HepG2 (cell line): ENCODE results near the gene TLE5. TPM values are rescaled to one million over a fixed set of nuclear protein-coding genes. Genes with fewer than 3 reads are reported as not detected.

Source experiments
- CEBPG ChIP-seq: IDR thresholded peaks from 2 replicates; pipeline ENCODE4 v1.6.1; 2016
- CTCF ChIP-seq: sonication (generic); formaldehyde crosslinking; IDR thresholded peaks from 2 replicates; pipeline ENCODE4 v1.5.0; 2020; ENCODE audit warnings: mild to moderate bottlenecking, missing genetic modification reagents, moderate library complexity
- DRAP1 ChIP-seq: IDR thresholded peaks from 2 replicates; pipeline ENCODE4 v1.6.1; 2016; ENCODE audit warnings: missing genetic modification reagents, missing compliant biosample characterization
- FOXK1 ChIP-seq: sonication (generic); formaldehyde crosslinking; IDR thresholded peaks from 2 replicates; pipeline ENCODE4 v1.4.0; 2020; ENCODE audit warnings: low read depth, missing genetic modification reagents, borderline replicate concordance
- GABPA ChIP-seq, 2 experiments: IDR thresholded peaks; 2 replicates each; pipeline ENCODE4 v1.6.1; 2011 to 2016; ENCODE audit warnings: low read depth in 2 of 2, low read length in 1 of 2, missing biosample characterization in 1 of 2, missing genetic modification characterization in 1 of 2
- HMGXB3 ChIP-seq: sonication (generic); formaldehyde crosslinking; IDR thresholded peaks from 2 replicates; pipeline ENCODE4 v1.4.0; 2020; ENCODE audit warnings: missing genetic modification reagents, borderline replicate concordance
- PAF1 ChIP-seq: IDR thresholded peaks from 2 replicates; pipeline ENCODE4 v1.6.1; 2016; ENCODE audit warnings: missing genetic modification reagents, missing compliant biosample characterization
- PHF8 ChIP-seq: sonication (generic); formaldehyde crosslinking; IDR thresholded peaks from 2 replicates; pipeline ENCODE4 v1.5.0; 2020; ENCODE audit warnings: missing genetic modification reagents
- RARA ChIP-seq: IDR thresholded peaks from 2 replicates; pipeline ENCODE4 v1.6.1; 2016; ENCODE audit warnings: missing genetic modification reagents, missing compliant biosample characterization
- RXRB ChIP-seq: IDR thresholded peaks from 2 replicates; pipeline ENCODE4 v1.6.1; 2016; ENCODE audit warnings: borderline replicate concordance, missing genetic modification reagents, missing compliant biosample characterization
- SCMH1 ChIP-seq: sonication (generic); formaldehyde crosslinking; IDR thresholded peaks from 2 replicates; pipeline ENCODE4 v1.9.0; 2021; ENCODE audit warnings: missing genetic modification reagents, mild to moderate bottlenecking, borderline replicate concordance
- SNAPC2 ChIP-seq: sonication (generic); formaldehyde crosslinking; IDR thresholded peaks from 2 replicates; pipeline ENCODE4 v1.8.1; 2022; ENCODE audit warnings: mild to moderate bottlenecking, missing genetic modification reagents
- TBX2 ChIP-seq: sonication (generic); formaldehyde crosslinking; IDR thresholded peaks from 2 replicates; pipeline ENCODE4 v1.5.0; 2020; ENCODE audit warnings: missing genetic modification reagents, mild to moderate bottlenecking, borderline replicate concordance
- YEATS4 ChIP-seq: sonication (generic); formaldehyde crosslinking; IDR thresholded peaks from 2 replicates; pipeline ENCODE4 v1.4.0; 2020; ENCODE audit warnings: missing genetic modification reagents, borderline replicate concordance
- ZBTB37 ChIP-seq: sonication (generic); formaldehyde crosslinking; IDR thresholded peaks from 2 replicates; pipeline ENCODE4 v1.4.0; 2020; ENCODE audit warnings: mild to moderate bottlenecking, missing genetic modification reagents
- ZEB1 ChIP-seq: IDR thresholded peaks from 2 replicates; pipeline ENCODE4 v1.6.1; 2012; ENCODE audit warnings: mild to moderate bottlenecking, low read depth, inconsistent platforms; ENCODE audit not compliant: insufficient replicate concordance
- ZNF124 ChIP-seq: sonication (generic); formaldehyde crosslinking; IDR thresholded peaks from 2 replicates; pipeline ENCODE4 v1.4.0; 2020; ENCODE audit warnings: missing genetic modification reagents
- ZNF251 ChIP-seq: sonication (generic); formaldehyde crosslinking; IDR thresholded peaks from 2 replicates; pipeline ENCODE4 v1.9.0; 2021; ENCODE audit warnings: mild to moderate bottlenecking, missing genetic modification reagents
- ZNF317 ChIP-seq: sonication (generic); formaldehyde crosslinking; IDR thresholded peaks from 2 replicates; pipeline ENCODE4 v1.5.0; 2020; ENCODE audit warnings: mild to moderate bottlenecking, missing genetic modification reagents
- ZNF350 ChIP-seq: sonication (generic); formaldehyde crosslinking; IDR thresholded peaks from 2 replicates; pipeline ENCODE4 v1.4.0; 2020; ENCODE audit warnings: mild to moderate bottlenecking, low read depth, missing genetic modification reagents, borderline replicate concordance
- ZNF496 ChIP-seq: sonication (generic); formaldehyde crosslinking; IDR thresholded peaks from 2 replicates; pipeline ENCODE4 v1.8.1; 2023; ENCODE audit warnings: mild to moderate bottlenecking, moderate library complexity, missing genetic modification reagents; ENCODE audit not compliant: insufficient replicate concordance
- ZNF614 ChIP-seq: IDR thresholded peaks from 2 replicates; pipeline ENCODE4 v1.6.1; 2018; ENCODE audit warnings: missing biosample characterization, missing genetic modification reagents, inconsistent platforms, borderline replicate concordance
- polyA plus RNA-seq, 8 experiments: library from polyadenylated mRNA; depleted of rRNA in 3 of 8; stranded (reverse) in 7 of 8; unstranded in 1 of 8; fragments of >200 nt; fragmentation: Illumina TruSeq in 4 of 8; extraction: Trizol in 4 of 8; gene quantifications; 2 replicates each; pipeline versions ENCODE4 v1.2.1 to v1.2.3, GENCODE V29; 2011 to 2016; ENCODE audit warnings: low read depth in 4 of 8, missing spikeins in 1 of 8, mixed read lengths in 1 of 8; ENCODE audit not compliant: insufficient read depth in 1 of 8
- total RNA-seq, 5 experiments: library from RNA; depleted of rRNA; stranded (reverse); fragments of >200 nt; fragmentation: Illumina TruSeq; extraction: Trizol; gene quantifications; 2 replicates each; pipeline ENCODE4 v1.2.3, GENCODE V29; 2016; ENCODE audit warnings: low read depth in 1 of 5

Gene TLE5
- total and polyA plus RNA-seq, 2 of the 13 experiments (the other 11 are each of a cell fraction or from before 2014, with no cell fraction given) = 62.8 to 189 TPM

GRCh38 chr19:3065675-3066357, 3.5 kb upstream of the TLE5 start (continued):
- TF ChIP-seq ZNF614 (CRISPR knock-in tag) = 0 out of 2 replicates have a peak, but pooled peaks have one; percentile 30
- TF ChIP-seq HMGXB3 = 0 out of 2 replicates have a peak, but pooled peaks have one; percentile 51
- no peak for TF ChIP-seq ZNF251 (CRISPR knock-in tag)
- TF ChIP-seq ZEB1 = peak; percentile 71
- TF ChIP-seq YEATS4 (CRISPR knock-in tag) = no peak
- no peak for TF ChIP-seq ZNF496 (CRISPR knock-in tag)
- TF ChIP-seq CEBPG (CRISPR knock-in tag) = peak; percentile 67
- TF ChIP-seq SNAPC2 (CRISPR knock-in tag) = peak; percentile 65; the same call in 1 of the 2 replicates
- no peak for TF ChIP-seq GABPA (IDR thresholded peaks at IDR 0.05; ENCODE audit: low read depth, low read length)
- TF ChIP-seq GABPA (CRISPR knock-in tag; IDR thresholded peaks at IDR 0.05; ENCODE audit: low read depth) = peak; percentile 77
- TF ChIP-seq TBX2 (CRISPR knock-in tag) = peak; percentile 71; the same call in 1 of the 2 replicates
- TF ChIP-seq PAF1 (CRISPR knock-in tag) = no peak
- peak; percentile 73; the same call in 1 of the 2 replicates for TF ChIP-seq ZBTB37
- 0 out of 2 replicates have a peak, but pooled peaks have one; percentile 30 for TF ChIP-seq ZNF124
- TF ChIP-seq ZNF350 (CRISPR knock-in tag) = peak; percentile 79
- TF ChIP-seq FOXK1 (CRISPR knock-in tag) = peak; percentile 65; the same call in 1 of the 2 replicates
- 0 out of 2 replicates have a peak, but pooled peaks have one; percentile 44 for TF ChIP-seq DRAP1 (CRISPR knock-in tag)
- peak; percentile 72 for TF ChIP-seq RARA (CRISPR knock-in tag)
- no peak for TF ChIP-seq SCMH1
- 0 out of 2 replicates have a peak, but pooled peaks have one; percentile 4 for TF ChIP-seq CTCF (CRISPR knock-in tag)
- peak; percentile 71 for TF ChIP-seq RXRB
- TF ChIP-seq ZNF317 (CRISPR knock-in tag) = peak; percentile 63; the same call in 1 of the 2 replicates
- TF ChIP-seq PHF8 = peak; percentile 25
